Fibroblast of lung (primary cell): Measurements from ENCODE around the gene FAM43A. TPM values are rescaled to one million over a fixed set of nuclear protein-coding genes. Genes with fewer than 3 reads are reported as not detected.
A peak's percentile ranks its signal among the peaks of the same experiment; 100 is the strongest.

Experiments
- DNase-seq, 2 donors: peaks; one replicate each; pipeline versions ENCODE4 v3.0.0 to v3.0.0-alpha.2; 2010; ENCODE audit warnings: low read depth in 2 of 2
- H2AFZ ChIP-seq: 2 replicates; pipeline ENCODE4 v1.5.1; 2012; ENCODE audit warnings: low read length, control low read depth, inconsistent platforms
- H3K27ac ChIP-seq: 2 replicates; pipeline ENCODE4 v1.5.1; 2011; ENCODE audit warnings: low read length, control low read depth; ENCODE audit not compliant: insufficient read depth
- H3K27me3 ChIP-seq: 2 replicates; pipeline ENCODE4 v1.5.1; 2011; ENCODE audit warnings: mild to moderate bottlenecking, low read length; ENCODE audit not compliant: control insufficient read depth, insufficient read depth
- H3K36me3 ChIP-seq: 2 replicates; pipeline ENCODE4 v1.5.1; 2011; ENCODE audit warnings: low read length; ENCODE audit not compliant: control insufficient read depth, insufficient read depth
- H3K4me1 ChIP-seq: 2 replicates; pipeline ENCODE4 v1.5.1; 2011; ENCODE audit warnings: low read length; ENCODE audit not compliant: control insufficient read depth, insufficient read depth; ENCODE audit errors: extremely low read depth
- H3K4me2 ChIP-seq: 2 replicates; pipeline ENCODE4 v1.5.1; 2011; ENCODE audit warnings: low read length, control low read depth; ENCODE audit not compliant: insufficient read depth; ENCODE audit errors: extremely low read depth
- H3K4me3 ChIP-seq, 4 experiments: fragments of 200-600 bp in 1 of 4; sonication (generic) in 1 of 4; replicated peaks in 1 of 4; 2 replicates each; pipeline ENCODE4 v1.5.1; 2011 to 2016; ENCODE audit warnings: low read length in 4 of 4, low read depth in 3 of 4, mild to moderate bottlenecking in 3 of 4, control low read depth in 2 of 4, inconsistent platforms in 1 of 4, mixed read lengths in 1 of 4; ENCODE audit not compliant: insufficient read depth in 1 of 4; ENCODE audit errors: control extremely low read depth in 1 of 4
- H3K79me2 ChIP-seq: 2 replicates; pipeline ENCODE4 v1.5.1; 2012; ENCODE audit warnings: mild to moderate bottlenecking, low read length, inconsistent platforms; ENCODE audit not compliant: control insufficient read depth, insufficient read depth
- H3K9ac ChIP-seq: 2 replicates; pipeline ENCODE4 v1.5.1; 2011; ENCODE audit warnings: mild to moderate bottlenecking, low read length, control low read depth; ENCODE audit not compliant: insufficient read depth
- H3K9me3 ChIP-seq: 2 replicates; pipeline ENCODE4 v1.5.1; 2012; ENCODE audit warnings: low read depth, low read length; ENCODE audit not compliant: control insufficient read depth, insufficient read depth
- H4K20me1 ChIP-seq: 2 replicates; pipeline ENCODE4 v1.5.1; 2011; ENCODE audit warnings: low read length; ENCODE audit not compliant: control insufficient read depth, insufficient read depth; ENCODE audit errors: extremely low read depth
- EZH2 ChIP-seq: IDR thresholded peaks from 2 replicates; pipeline ENCODE4 v1.5.1; 2012; ENCODE audit warnings: low read length, control low read depth, mild to moderate bottlenecking; ENCODE audit errors: missing control alignments
- polyA plus RNA-seq, 2 donors: library from polyadenylated mRNA; depleted of rRNA in 1 of 2; stranded (reverse) in 1 of 2; unstranded in 1 of 2; fragments of >200 nt; gene quantifications; 2 replicates each; pipeline ENCODE4 v1.2.1, GENCODE V29; 2011 to 2012; ENCODE audit warnings: missing spikeins in 1 of 2
- total RNA-seq: library from RNA; depleted of rRNA; stranded (reverse); fragments of >200 nt; gene quantifications from 2 replicates; pipeline ENCODE4 v1.2.1, GENCODE V29; 2014
- TF ChIP-seq, protein P1 (sequence below), 2 donors: IDR thresholded peaks in 1 of 2; conservative IDR thresholded peaks in 1 of 2; 1 replicate in 1 of 2; 2 replicates in 1 of 2; pipeline ENCODE4 v1.5.1; 2011 to 2012; ENCODE audit warnings: low read length in 2 of 2, control low read depth in 1 of 2, inconsistent platforms in 1 of 2, low read depth in 1 of 2, mild to moderate bottlenecking in 1 of 2

FAM43A gene
- total and polyA plus RNA-seq, 2 donors (not counting 1 experiment from before 2014, with no cell fraction given), result 3.2 to 8.8 TPM

DNA sequence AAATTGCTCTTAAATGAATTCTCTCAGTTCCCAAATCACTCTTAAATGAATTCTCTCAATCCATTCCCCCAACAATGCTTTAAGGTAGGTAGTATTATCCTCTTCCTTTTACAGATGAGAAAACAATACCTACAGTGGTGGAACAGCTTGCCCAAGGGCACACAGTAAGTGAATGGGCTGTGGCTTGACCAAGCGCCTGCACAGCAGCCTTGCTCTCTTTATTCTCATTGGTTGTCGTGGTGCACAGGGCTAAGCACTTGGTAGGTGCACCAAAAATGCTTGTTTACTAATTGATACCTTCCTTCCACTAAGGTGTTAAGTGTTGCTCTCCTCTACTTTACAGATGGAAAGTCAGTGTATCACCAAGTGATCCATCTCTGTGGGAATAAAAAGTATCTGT, 43.3 kb downstream of the FAM43A start:
- no peaks in the 10 kb centered on the region for H3K79me2 ChIP-seq
- no peak overlapping the region for H3K27ac ChIP-seq
- no peaks in the 10 kb centered on the region for H3K36me3 ChIP-seq
- no peak overlapping the region for H3K9ac ChIP-seq
- H4K20me1 ChIP-seq, result no peaks in the 10 kb centered on the region
- no peaks in the 10 kb centered on the region for H3K4me1 ChIP-seq
- no peak overlapping the region for H2AFZ ChIP-seq
- H3K4me2 ChIP-seq, result no peak overlapping the region
- TF ChIP-seq EZH2, result no peak
- TF ChIP-seq, protein P1, sequence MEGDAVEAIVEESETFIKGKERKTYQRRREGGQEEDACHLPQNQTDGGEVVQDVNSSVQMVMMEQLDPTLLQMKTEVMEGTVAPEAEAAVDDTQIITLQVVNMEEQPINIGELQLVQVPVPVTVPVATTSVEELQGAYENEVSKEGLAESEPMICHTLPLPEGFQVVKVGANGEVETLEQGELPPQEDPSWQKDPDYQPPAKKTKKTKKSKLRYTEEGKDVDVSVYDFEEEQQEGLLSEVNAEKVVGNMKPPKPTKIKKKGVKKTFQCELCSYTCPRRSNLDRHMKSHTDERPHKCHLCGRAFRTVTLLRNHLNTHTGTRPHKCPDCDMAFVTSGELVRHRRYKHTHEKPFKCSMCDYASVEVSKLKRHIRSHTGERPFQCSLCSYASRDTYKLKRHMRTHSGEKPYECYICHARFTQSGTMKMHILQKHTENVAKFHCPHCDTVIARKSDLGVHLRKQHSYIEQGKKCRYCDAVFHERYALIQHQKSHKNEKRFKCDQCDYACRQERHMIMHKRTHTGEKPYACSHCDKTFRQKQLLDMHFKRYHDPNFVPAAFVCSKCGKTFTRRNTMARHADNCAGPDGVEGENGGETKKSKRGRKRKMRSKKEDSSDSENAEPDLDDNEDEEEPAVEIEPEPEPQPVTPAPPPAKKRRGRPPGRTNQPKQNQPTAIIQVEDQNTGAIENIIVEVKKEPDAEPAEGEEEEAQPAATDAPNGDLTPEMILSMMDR (conservative IDR thresholded peaks at IDR 0.05 in 1 of 2, IDR thresholded peaks at IDR 0.05 in 1 of 2; ENCODE audit: low read depth in 1 of 2, low read length in 2 of 2), result no peak
- H3K4me3 ChIP-seq, result no peak overlapping the region
- H3K9me3 ChIP-seq, result no peaks in the 10 kb centered on the region
- H3K27me3 ChIP-seq, result peaks cover 4% of the 10 kb centered on the region
- no peak for DNase-seq

DNA sequence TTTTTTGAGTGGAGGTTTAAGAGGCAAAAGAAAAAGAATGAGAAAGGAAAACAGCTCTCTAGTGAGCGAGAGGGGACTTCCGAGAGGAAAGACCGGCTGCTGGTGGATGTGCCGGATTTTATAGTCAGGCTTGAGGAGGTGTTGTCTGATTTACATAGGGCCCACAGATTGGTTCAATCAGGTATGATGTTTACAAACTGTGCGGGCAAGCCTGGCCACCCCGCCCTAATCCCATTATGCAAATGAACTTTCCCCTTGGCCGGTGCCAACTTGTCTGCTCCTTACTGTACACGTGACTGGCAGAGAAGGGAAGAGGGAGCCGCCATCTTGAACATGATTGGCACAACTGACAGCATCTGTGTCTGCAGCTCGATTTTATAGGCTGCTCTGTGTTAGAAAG, 44.7 kb downstream of the FAM43A start:
- Histone ChIP-seq H3K27ac (no peak overlapping the region), H4K20me1 (no peaks in the 10 kb centered on the region), H3K36me3 (no peaks in the 10 kb centered on the region), H2AFZ (no peak overlapping the region), H3K27me3 (peaks cover 4% of the 10 kb centered on the region), H3K4me3 (no peak overlapping the region), H3K9me3 (no peaks in the 10 kb centered on the region), H3K4me1 (no peaks in the 10 kb centered on the region), H3K79me2 (no peaks in the 10 kb centered on the region), H3K4me2 (no peak overlapping the region), H3K9ac (no peak overlapping the region)
- TF ChIP-seq, protein P1 (conservative IDR thresholded peaks at IDR 0.05 in 1 of 2, IDR thresholded peaks at IDR 0.05 in 1 of 2; ENCODE audit: low read depth in 1 of 2, low read length in 2 of 2), result no peak
- TF ChIP-seq EZH2, result no peak
- peak in 1 of 2 donors; percentile 20 for DNase-seq

DNA sequence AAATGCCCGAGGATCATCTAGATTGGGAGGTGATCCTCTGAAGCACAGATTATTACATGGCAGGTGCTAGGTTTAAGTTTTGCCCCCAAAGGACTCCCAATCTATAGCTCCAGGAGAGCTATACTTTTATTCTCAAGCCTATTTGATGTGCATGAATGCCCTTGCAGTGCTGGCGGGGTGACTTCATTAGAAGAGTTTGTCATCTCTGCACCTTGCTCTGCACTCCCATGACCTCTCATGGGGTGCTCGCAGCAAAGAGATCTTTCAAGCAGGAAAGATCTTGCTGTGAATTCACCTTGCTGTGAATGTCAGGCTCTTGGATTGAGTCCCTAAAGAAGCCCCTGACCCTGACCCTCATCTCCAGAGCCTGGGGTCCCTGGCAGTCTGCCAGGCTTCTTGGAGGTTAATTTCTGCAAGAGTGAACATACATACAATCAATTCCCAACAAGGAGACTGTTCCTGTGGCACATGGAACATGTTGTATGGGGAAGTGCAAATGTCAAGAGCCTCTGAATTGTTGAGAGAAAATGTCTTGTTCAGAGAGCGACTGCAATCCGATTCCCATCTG, 45.9 kb downstream of the FAM43A start:
- Histone ChIP-seq H3K9ac (no peak overlapping the region), H3K36me3 (no peaks in the 10 kb centered on the region), H3K4me2 (no peak overlapping the region), H3K4me3 (no peak overlapping the region), H3K27me3 (peaks cover 10% of the 10 kb centered on the region), H3K27ac (no peak overlapping the region), H3K79me2 (no peaks in the 10 kb centered on the region), H2AFZ (no peak overlapping the region), H4K20me1 (no peaks in the 10 kb centered on the region), H3K4me1 (no peaks in the 10 kb centered on the region), H3K9me3 (no peaks in the 10 kb centered on the region)
- no peak for DNase-seq
- TF ChIP-seq EZH2, result no peak
- TF ChIP-seq, protein P1 (conservative IDR thresholded peaks at IDR 0.05 in 1 of 2, IDR thresholded peaks at IDR 0.05 in 1 of 2; ENCODE audit: low read depth in 1 of 2, low read length in 2 of 2), result no peak
